Measurements from ENCODE around the gene XXYLT1. TPM values are rescaled to one million over a fixed set of nuclear protein-coding genes. Genes with fewer than 3 reads are reported as not detected.

The XXYLT1 gene
- total and polyA plus RNA-seq, 2 of the 8 experiments (the other 6 are each of a cell fraction or from before 2014, with no cell fraction given) = 18.9 to 23.8 TPM

DNA sequence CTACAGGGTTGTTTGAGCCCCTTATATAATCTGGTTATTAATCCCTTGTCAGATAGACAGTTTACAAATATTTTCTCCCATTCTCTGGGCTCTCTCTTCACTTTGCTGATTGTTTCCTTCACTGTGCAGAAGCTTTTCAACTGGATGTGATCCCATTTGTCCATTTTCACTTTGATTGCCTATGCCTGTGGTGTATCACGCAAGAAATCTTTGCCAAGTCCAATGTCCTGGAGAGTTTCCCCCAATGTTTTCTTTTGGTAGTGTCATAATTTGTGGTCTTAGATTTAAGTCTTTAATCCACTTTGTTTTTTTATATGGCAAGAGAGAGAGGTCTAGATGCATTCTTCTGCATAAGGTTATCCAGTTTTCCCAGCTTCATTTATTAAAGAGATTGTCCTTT, 40.7 kb downstream of the XXYLT1 start:
- H2BK12ac ChIP-seq (ENCODE audit: low read depth, low read length) = no peak overlapping the region
- no peak overlapping the region for H3K18ac ChIP-seq (ENCODE audit: extremely low read depth, low read length)
- H3K4me2 ChIP-seq (ENCODE audit: insufficient read depth in 1 of 2, low read depth in 2 of 2, low read length in 2 of 2) = no peak overlapping the region
- H4K8ac ChIP-seq (ENCODE audit: extremely low read depth, insufficient read depth, low read length) = no peak overlapping the region
- FAIRE-seq = no peak
- no peak overlapping the region for H2BK15ac ChIP-seq (ENCODE audit: low read length)
- no peaks in the 10 kb centered on the region for H3K79me2 ChIP-seq (ENCODE audit: control insufficient read depth in 1 of 2, insufficient read depth in 2 of 2, low read length in 2 of 2)
- H3K9ac ChIP-seq (replicated peaks in 1 of 4; ENCODE audit: extremely low read depth in 1 of 4, low read depth in 3 of 4, low read length in 3 of 4) = no peak overlapping the region
- no peaks in the 10 kb centered on the region for H3K9me3 ChIP-seq (ENCODE audit: insufficient read depth in 2 of 2, low read depth in 1 of 2, low read length in 1 of 2)
- H2AK5ac ChIP-seq (ENCODE audit: low read depth, low read length) = no peak overlapping the region
- no peaks in the 10 kb centered on the region for H3K27me3 ChIP-seq (replicated peaks in 1 of 4; ENCODE audit: control insufficient read depth in 3 of 4, extremely low read depth in 1 of 4, insufficient read depth in 3 of 4, low read length in 3 of 4)
- H3K27ac ChIP-seq (ENCODE audit: low read depth, low read length) = no peak overlapping the region
- no peak overlapping the region for H3K4ac ChIP-seq (replicated peaks; ENCODE audit: insufficient read length, low read depth, low read length)
- H3K4me3 ChIP-seq (ENCODE audit: extremely low read depth in 1 of 4, insufficient read depth in 2 of 4, low read depth in 3 of 4, low read length in 4 of 4) = no peak overlapping the region
- no peak overlapping the region for H3K56ac ChIP-seq (replicated peaks; ENCODE audit: insufficient read length, low read depth, low read length)
- H3K4me1 ChIP-seq (replicated peaks in 1 of 4; ENCODE audit: control insufficient read depth in 3 of 4, insufficient read depth in 4 of 4, low read length in 3 of 4) = no peaks in the 10 kb centered on the region
- TF ChIP-seq TEAD4 (IDR thresholded peaks at IDR 0.05; ENCODE audit: low read depth, low read length) (no peak), ZNF274 (IDR thresholded peaks at IDR 0.05; ENCODE audit: borderline replicate concordance, extremely low read depth, low read length) (no peak), TCF12 (IDR thresholded peaks at IDR 0.05; ENCODE audit: low read depth, low read length) (no peak), GTF2F1 (IDR thresholded peaks at IDR 0.05; ENCODE audit: borderline replicate concordance, low read depth, low read length) (no peak), MAFK (IDR thresholded peaks at IDR 0.05; ENCODE audit: low read depth, low read length) (no peak), POU5F1 (IDR thresholded peaks at IDR 0.05; ENCODE audit: low read depth, low read length) (no peak), GABPA (IDR thresholded peaks at IDR 0.05; ENCODE audit: borderline replicate concordance, insufficient read depth, low read length) (no peak), CEBPB (IDR thresholded peaks at IDR 0.05; ENCODE audit: low read depth, low read length) (no peak), SIN3A (conservative IDR thresholded peaks at IDR 0.05 in 1 of 2, IDR thresholded peaks at IDR 0.05 in 1 of 2; ENCODE audit: low read depth in 1 of 2, low read length in 2 of 2) (no peak), SP2 (IDR thresholded peaks at IDR 0.05; ENCODE audit: low read length) (no peak), POLR2A (IDR thresholded peaks at IDR 0.05; ENCODE audit: control extremely low read depth in 1 of 2, low read depth in 2 of 2, low read length in 2 of 2) (no peak), KDM4A (IDR thresholded peaks at IDR 0.05; ENCODE audit: low read depth, low read length, severe bottlenecking) (no peak), TBP (IDR thresholded peaks at IDR 0.05; ENCODE audit: low read depth, low read length) (no peak)
- TF ChIP-seq, protein P1, sequence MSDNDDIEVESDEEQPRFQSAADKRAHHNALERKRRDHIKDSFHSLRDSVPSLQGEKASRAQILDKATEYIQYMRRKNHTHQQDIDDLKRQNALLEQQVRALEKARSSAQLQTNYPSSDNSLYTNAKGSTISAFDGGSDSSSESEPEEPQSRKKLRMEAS (IDR thresholded peaks at IDR 0.05) = no peak
- TF ChIP-seq, protein P2, sequence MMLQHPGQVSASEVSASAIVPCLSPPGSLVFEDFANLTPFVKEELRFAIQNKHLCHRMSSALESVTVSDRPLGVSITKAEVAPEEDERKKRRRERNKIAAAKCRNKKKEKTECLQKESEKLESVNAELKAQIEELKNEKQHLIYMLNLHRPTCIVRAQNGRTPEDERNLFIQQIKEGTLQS (IDR thresholded peaks at IDR 0.05; ENCODE audit: insufficient read depth, low read depth, low read length) = no peak
- no peak overlapping the region for H2BK5ac ChIP-seq (ENCODE audit: low read depth, low read length)
- no peak overlapping the region for H2AFZ ChIP-seq (ENCODE audit: low read length)
- WGBS, 2 experiments (ENCODE audit: extremely low coverage in 1 of 2, insufficient coverage in 1 of 2, insufficient read length in 1 of 2, insufficient replicate concordance in 2 of 2, low coverage in 1 of 2, low lambda C conversion rate in 2 of 2, missing lambda C conversion rate in 1 of 2) = 100% methylated on average over 1 of the region's 1 CpG; no CpG with 5 or more reads in 1 of the 2 experiments
- H2BK20ac ChIP-seq (ENCODE audit: low read length) = no peak overlapping the region
- H3K23me2 ChIP-seq (ENCODE audit: low read depth, low read length) = no peaks in the 10 kb centered on the region
- POLR2A ChIA-PET (ENCODE audit: partially characterized antibody) = no interaction called here
- H2BK120ac ChIP-seq (replicated peaks; ENCODE audit: low read depth, low read length) = no peak overlapping the region
- H3K23ac ChIP-seq (ENCODE audit: insufficient read length) = no peak overlapping the region
- H4K20me1 ChIP-seq (replicated peaks in 1 of 2; ENCODE audit: control insufficient read depth in 1 of 2, insufficient read depth in 2 of 2, low read length in 2 of 2) = no peaks in the 10 kb centered on the region
- H3K14ac ChIP-seq (ENCODE audit: insufficient read length) = no peak overlapping the region
- peaks cover 0 to 4% (median 2%) of the 10 kb centered on the region in 4 experiments; a peak in 2 of 8 replicates for H3K36me3 ChIP-seq (ENCODE audit: control insufficient read depth in 2 of 4, insufficient read depth in 4 of 4, low read length in 3 of 4)
- H4K5ac ChIP-seq (ENCODE audit: insufficient read length, low read depth, low read length) = no peak overlapping the region
- CTCF ChIA-PET (ENCODE audit: partially characterized antibody) = interaction anchor here (1.0 to 1.1 kb wide), 2 partner anchors 26 to 108 kb away, joined by 3 read pairs; no protein-coding TSS in a partner anchor
- DNase-seq (ENCODE audit: low read depth in 1 of 2, low spot score in 2 of 2) = no peak
- H4K91ac ChIP-seq (replicated peaks; ENCODE audit: insufficient read length, low read length) = no peak overlapping the region
- H3K79me1 ChIP-seq (ENCODE audit: low read depth, low read length) = no peaks in the 10 kb centered on the region
